Sigmoid colon (tissue), 7 donors: ENCODE data around the gene GPC1. TPM values are rescaled to one million over a fixed set of nuclear protein-coding genes. Genes with fewer than 3 reads are reported as not detected.

Experiments
- DNase-seq: peaks from one replicate; pipeline ENCODE4 v3.0.0-alpha.2; 2019
- H3K27ac ChIP-seq, 4 donors: fragments of 200-600 bp; sonication (generic); one replicate each; pipeline ENCODE4 v1.5.1; 2016 to 2019; ENCODE audit warnings: mild to moderate bottlenecking in 1 of 4
- H3K27me3 ChIP-seq, 3 donors: fragments of 200-600 bp; sonication (generic); one replicate each; pipeline ENCODE4 v1.5.1; 2019; ENCODE audit warnings: mild to moderate bottlenecking in 1 of 3
- H3K36me3 ChIP-seq, 4 donors: fragments of 200-600 bp; sonication (generic); one replicate each; pipeline ENCODE4 v1.5.1; 2016 to 2019
- H3K4me1 ChIP-seq, 4 donors: fragments of 200-600 bp; sonication (generic); one replicate each; pipeline ENCODE4 v1.5.1; 2017 to 2019
- H3K4me3 ChIP-seq, 4 donors: fragments of 200-600 bp; sonication (generic); one replicate each; pipeline ENCODE4 v1.5.1; 2017 to 2019; ENCODE audit warnings: mild to moderate bottlenecking in 2 of 4, moderate library complexity in 1 of 4
- H3K9me3 ChIP-seq, 4 donors: fragments of 200-600 bp in 3 of 4; sonication (generic) in 3 of 4; one replicate each; pipeline versions ENCODE4 v1.5.1 to v1.6.1; 2013 to 2019
- CTCF ChIP-seq, 4 experiments: fragments of 450-650 bp in 3 of 4; fragments of 200-600 bp in 1 of 4; IDR thresholded peaks; one replicate each; pipeline ENCODE4 v1.5.1; 2016 to 2019; ENCODE audit warnings: antibody characterized with exemption in 4 of 4, mild to moderate bottlenecking in 3 of 4, moderate library complexity in 2 of 4
- EP300 ChIP-seq, 4 donors: sonication (generic); formaldehyde crosslinking; IDR thresholded peaks; one replicate each; pipeline ENCODE4 v1.6.1; 2017; ENCODE audit warnings: antibody characterized with exemption in 4 of 4
- POLR2A ChIP-seq, 2 donors: fragments of 450-650 bp; IDR thresholded peaks; one replicate each; pipeline ENCODE4 v1.6.1; 2016; ENCODE audit warnings: antibody characterized with exemption in 2 of 2, mild to moderate bottlenecking in 2 of 2, moderate library complexity in 2 of 2
- POLR2AphosphoS5 ChIP-seq, 4 donors: sonication (generic); formaldehyde crosslinking; IDR thresholded peaks; one replicate each; pipeline ENCODE4 v1.6.1; 2017; ENCODE audit warnings: antibody characterized with exemption in 4 of 4
- WGBS, 2 donors: extraction: QIAGEN DNeasy Blood & Tissue Kit; methylation state at CpG; one replicate each; pipeline ENCODE4 v1.1.7; 2013; 5-methylcytosine and 5-hydroxymethylcytosine counted together
- intact Hi-C: fragments of 100-400 bp; cut with DNase I; formaldehyde crosslinking; loops from one replicate; pipeline ENCODE4 v1.15.1; 2023
- polyA plus RNA-seq, 3 donors: library from polyadenylated mRNA; stranded (reverse); fragments of 200-250 nt; gene quantifications; one replicate each; pipeline ENCODE4 v1.2.3, GENCODE V29; 2013
- total RNA-seq, 4 donors: library from RNA; depleted of rRNA; stranded (reverse); fragments of >200 nt; gene quantifications; one replicate each; pipeline ENCODE4 v1.1.0, GENCODE V29; 2016
- donor health status: healthy with polysubstance abuse.
- donor health status: Bipolar disorder and iron deficiency.
- donor health status: healthy.

GPC1 gene
- total and polyA plus RNA-seq, 7 donors: 3.0 to 30.7 (median 15.8) TPM

DNA sequence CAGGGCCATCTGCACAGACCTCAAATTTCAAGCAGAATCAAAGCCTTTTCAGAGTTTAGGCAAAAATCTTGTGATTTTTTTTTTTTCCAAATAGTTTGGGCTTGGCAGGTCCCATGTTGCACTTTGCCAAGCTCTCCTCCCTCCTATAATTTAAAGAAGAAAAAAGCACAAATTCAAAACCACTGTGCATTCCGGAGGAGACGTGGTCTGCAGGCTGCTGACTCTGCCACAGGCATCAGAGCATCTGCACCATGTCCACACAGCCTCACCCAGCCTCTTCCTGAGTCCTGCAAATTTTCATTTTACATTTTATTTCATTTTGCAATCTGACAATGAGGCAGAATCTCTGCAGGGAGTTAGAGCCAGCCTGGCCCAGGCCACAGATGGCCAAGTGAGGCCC lies 15.7 kb upstream of the GPC1 start:
- H3K27ac ChIP-seq: no peak overlapping the region
- peaks cover 0 to 11% (median 4%) of the 10 kb centered on the region in 4 donors for H3K9me3 ChIP-seq
- WGBS, 2 donors: 67 to 85% methylated on average over 2 of the region's 2 CpGs
- intact Hi-C loops: no loop called here
- DNase-seq: no peak
- no peaks in the 10 kb centered on the region for H3K27me3 ChIP-seq
- H3K36me3 ChIP-seq: no peaks in the 10 kb centered on the region
- TF ChIP-seq CTCF (IDR thresholded peaks at IDR 0.05) (no peak), POLR2A (IDR thresholded peaks at IDR 0.05) (no peak), POLR2AphosphoS5 (IDR thresholded peaks at IDR 0.05) (no peak)
- H3K4me3 ChIP-seq: no peak overlapping the region
- H3K4me1 ChIP-seq: no peaks in the 10 kb centered on the region

DNA sequence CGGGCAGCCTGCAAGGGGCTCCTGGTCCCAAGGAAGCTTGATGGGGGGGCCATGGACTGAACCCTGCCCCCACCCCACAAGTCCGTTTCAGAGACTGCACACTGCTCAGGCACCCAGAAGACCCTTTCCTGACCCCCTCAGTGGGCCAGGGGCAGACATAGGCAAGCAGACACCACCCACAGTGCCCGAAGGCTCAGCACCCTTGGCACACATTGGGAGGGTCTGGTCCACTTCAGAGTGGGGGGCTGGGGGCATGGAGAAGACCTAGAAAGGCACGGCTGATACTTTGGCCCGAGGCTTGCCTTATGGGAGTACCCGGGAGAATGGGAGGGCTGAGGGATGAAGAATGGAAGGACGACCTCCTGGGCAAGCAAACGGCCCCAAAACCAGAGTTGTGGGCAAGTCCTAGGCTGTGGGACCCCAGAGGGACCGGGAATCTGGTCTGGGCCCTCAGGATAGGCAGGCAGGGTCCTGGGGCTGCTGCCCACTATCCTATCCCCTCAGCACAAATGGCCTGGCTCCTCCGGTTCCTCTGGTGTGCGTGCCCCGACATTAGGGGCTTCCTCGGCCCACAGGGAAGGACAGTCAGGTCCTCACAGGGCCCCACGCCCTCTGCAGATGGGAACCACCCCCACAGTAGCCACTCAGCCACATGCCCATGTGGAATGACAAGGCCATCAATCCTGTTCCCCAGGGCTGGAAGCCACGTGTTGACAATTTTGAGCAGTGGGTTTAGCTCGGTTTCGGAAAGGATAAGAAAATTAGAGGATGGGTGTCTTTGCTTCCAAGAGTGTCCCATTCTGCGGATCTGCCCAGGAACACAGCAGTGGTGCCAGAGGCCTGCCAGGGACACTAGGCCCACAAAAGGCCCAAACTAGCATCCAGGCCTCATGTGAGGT lies 15.0 kb upstream of the GPC1 start:
- Histone ChIP-seq H3K27ac (no peak overlapping the region), H3K27me3 (no peaks in the 10 kb centered on the region), H3K4me1 (no peaks in the 10 kb centered on the region), H3K4me3 (no peak overlapping the region), H3K9me3 (peaks cover 0 to 11% (median 4%) of the 10 kb centered on the region in 4 donors), H3K36me3 (no peaks in the 10 kb centered on the region)
- intact Hi-C loops: no loop called here
- TF ChIP-seq POLR2A (IDR thresholded peaks at IDR 0.05) (no peak), EP300 (IDR thresholded peaks at IDR 0.05) (no peak), POLR2AphosphoS5 (IDR thresholded peaks at IDR 0.05) (no peak), CTCF (IDR thresholded peaks at IDR 0.05) (no peak)
- WGBS, 2 donors: 84 to 89% methylated on average over 18 of the region's 18 CpGs
- DNase-seq: peak; percentile 50

DNA sequence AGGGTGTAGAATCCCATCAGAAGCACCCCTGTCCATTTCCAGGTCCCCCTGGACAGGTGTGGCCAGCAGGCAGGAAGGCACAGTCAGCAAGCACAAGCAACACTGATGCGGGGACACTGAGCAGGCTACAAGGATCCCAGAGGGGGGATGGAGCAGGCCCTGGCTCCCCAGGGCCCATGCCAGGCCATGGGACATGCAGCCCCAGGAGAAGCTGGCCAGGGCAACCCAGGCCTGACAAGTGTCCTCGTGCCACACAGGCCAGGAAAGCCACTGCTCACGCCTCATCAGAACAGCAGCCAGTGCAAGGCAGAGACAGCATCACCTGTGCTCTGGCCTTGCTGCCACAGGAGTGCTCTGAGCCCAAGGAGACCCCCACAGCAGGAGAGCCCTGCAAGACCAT lies 14.1 kb upstream of the GPC1 start:
- Histone ChIP-seq H3K36me3 (no peaks in the 10 kb centered on the region), H3K9me3 (peaks cover 0 to 11% (median 4%) of the 10 kb centered on the region in 4 donors), H3K27ac (no peak overlapping the region), H3K4me3 (no peak overlapping the region), H3K4me1 (no peaks in the 10 kb centered on the region), H3K27me3 (no peaks in the 10 kb centered on the region)
- peak; percentile 33 for DNase-seq
- 78 to 84% methylated on average over 3 of the region's 3 CpGs for WGBS, 2 donors
- intact Hi-C loops: no loop called here
- TF ChIP-seq EP300 (IDR thresholded peaks at IDR 0.05): no peak
- TF ChIP-seq POLR2A (IDR thresholded peaks at IDR 0.05): no peak

DNA sequence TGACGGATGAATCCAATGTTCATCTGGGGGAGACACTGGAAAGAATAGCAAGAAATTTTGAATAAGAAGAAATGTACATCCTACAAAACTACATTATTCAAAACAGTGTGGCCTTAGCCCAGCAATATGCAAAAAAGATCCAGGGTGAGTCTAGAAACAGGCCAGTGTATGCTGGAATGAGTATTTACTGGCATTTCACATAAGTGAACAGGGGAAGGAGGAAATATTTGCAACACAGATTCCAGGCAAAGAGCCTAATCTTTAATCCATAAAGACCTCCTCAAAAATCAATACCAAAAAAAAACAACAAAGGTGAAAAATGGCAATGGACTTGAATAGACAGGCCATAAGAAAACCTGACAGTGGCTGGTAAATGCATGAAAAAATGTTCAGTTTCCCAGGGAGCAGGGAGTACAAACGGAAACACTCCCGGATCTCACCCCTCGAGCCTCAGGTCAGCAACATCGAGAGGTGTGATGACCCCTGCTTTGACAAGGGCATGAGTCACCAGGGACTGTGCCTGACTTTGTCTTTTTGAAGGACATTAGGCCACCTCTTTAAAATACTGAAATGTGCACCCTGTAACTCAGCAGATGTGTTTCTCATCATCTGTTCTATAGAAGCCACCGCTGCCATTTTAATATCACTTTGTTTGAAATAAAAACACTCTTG lies 12.7 kb upstream of the GPC1 start:
- intact Hi-C loops: no loop called here
- peaks cover 0 to 11% (median 4%) of the 10 kb centered on the region in 4 donors for H3K9me3 ChIP-seq
- no peaks in the 10 kb centered on the region for H3K36me3 ChIP-seq
- TF ChIP-seq EP300 (IDR thresholded peaks at IDR 0.05) (no peak), POLR2A (IDR thresholded peaks at IDR 0.05) (no peak), POLR2AphosphoS5 (IDR thresholded peaks at IDR 0.05) (no peak), CTCF (IDR thresholded peaks at IDR 0.05) (no peak)
- no peak overlapping the region for H3K27ac ChIP-seq
- no peak overlapping the region for H3K4me3 ChIP-seq
- H3K4me1 ChIP-seq: no peaks in the 10 kb centered on the region
- no peaks in the 10 kb centered on the region for H3K27me3 ChIP-seq
- WGBS, 2 donors: 74 to 87% methylated on average over 6 of the region's 6 CpGs
- no peak for DNase-seq

DNA sequence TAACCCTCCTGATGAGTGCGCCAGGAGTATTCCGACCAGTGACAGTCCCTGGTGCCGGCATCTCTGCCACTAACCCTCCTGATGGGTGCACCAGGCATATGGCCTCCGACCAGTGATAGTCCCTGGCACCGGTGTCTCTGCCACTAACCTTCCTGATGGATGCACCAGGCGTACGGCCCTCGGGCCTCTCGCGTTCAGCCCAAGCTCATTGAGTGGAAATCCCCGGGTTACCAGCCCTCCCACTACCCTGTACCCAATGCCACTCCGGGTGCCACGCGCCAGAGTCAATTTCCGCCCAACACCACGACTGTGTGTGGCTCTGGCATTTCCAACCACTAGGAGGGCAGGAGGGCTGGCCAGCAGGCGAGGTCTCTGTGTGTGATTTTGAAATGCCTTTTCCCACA lies 11.7 kb upstream of the GPC1 start:
- no peak overlapping the region for H3K4me3 ChIP-seq
- peak; percentile 53 for DNase-seq
- TF ChIP-seq POLR2A (IDR thresholded peaks at IDR 0.05) (no peak), CTCF (IDR thresholded peaks at IDR 0.05) (no peak), EP300 (IDR thresholded peaks at IDR 0.05) (no peak), POLR2AphosphoS5 (IDR thresholded peaks at IDR 0.05) (no peak)
- no peak overlapping the region for H3K27ac ChIP-seq
- WGBS, 2 donors: 82 to 91% methylated on average over 17 of the region's 17 CpGs
- intact Hi-C loops: no loop called here
- peaks cover 0 to 8% (median 3%) of the 10 kb centered on the region in 4 donors for H3K9me3 ChIP-seq
- H3K27me3 ChIP-seq: no peaks in the 10 kb centered on the region
- H3K4me1 ChIP-seq: no peaks in the 10 kb centered on the region
- no peaks in the 10 kb centered on the region for H3K36me3 ChIP-seq
